HG03378 (cell line): ENCODE results near the gene FCHSD2.
"Not testable (repeated sequence)": the region's sequence is repeated elsewhere in the genome, so short reads cannot be mapped to it uniquely, and the experiment has no call there.

ENCODE experiments used
- ATAC-seq: cut with Tn5 transposase; IDR thresholded peaks from one replicate; pipeline ENCODE4 v1.9.1; 2021; ENCODE audit warnings: mild to moderate bottlenecking, moderate library complexity; ENCODE audit not compliant: unreplicated experiment

FCHSD2 gene

DNA sequence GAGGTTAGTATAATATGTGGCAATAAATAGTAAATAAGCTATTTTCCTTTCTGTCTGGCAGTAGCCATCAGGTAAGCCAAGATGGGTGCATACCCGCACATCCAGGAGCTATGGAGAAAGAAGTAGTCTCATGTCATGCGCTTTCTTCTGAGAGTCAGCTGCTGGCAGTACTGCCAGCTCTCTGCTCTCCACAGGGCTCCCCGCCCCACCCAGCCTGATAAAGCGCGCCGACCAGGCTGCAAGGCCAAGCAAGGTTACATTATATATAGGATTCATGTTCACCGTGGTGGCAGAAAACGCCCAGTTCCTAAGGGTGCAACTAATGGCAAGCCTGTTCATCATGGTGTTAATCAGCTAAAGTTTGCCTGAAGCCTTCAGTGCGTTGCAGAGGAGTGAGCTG lies 201.7 kb downstream of the FCHSD2 start:
- no peak for ATAC-seq

- no peak for ATAC-seq
Observed at GRCh38 chr11:72939031-72939430, 203.1 kb downstream of the FCHSD2 start.

- ATAC-seq, result no peak
Observed at GRCh38 chr11:72937439-72937838, 204.7 kb downstream of the FCHSD2 start.

DNA sequence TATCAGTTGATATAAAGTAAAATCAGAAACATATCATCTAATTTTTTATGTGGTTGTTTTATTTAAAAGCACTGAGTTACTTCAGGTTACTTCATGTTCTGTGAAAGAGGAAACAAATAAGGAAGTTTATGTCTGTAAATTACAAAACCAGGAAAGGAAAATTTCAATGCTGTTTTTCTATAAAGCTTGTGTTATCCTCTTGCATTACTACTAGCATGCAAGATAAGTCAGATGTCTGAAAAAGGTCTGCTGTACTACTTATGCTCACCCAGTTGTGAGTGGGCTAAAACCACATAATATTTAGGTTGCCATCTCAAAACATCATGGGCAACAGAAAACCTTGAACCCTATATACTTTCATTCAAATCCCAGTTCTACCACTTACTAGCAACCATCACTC lies 206.4 kb downstream of the FCHSD2 start:
- ATAC-seq, result no peak

GRCh38 chr11:72932132-72932570 lies 210.0 kb downstream of the FCHSD2 start:
- ATAC-seq, result no peak

- ATAC-seq, result no peak
Observed at GRCh38 chr11:72930008-72930407, 212.1 kb downstream of the FCHSD2 start.

- ATAC-seq, result no peak
Observed at GRCh38 chr11:72929256-72929655, 212.9 kb downstream of the FCHSD2 start.

DNA sequence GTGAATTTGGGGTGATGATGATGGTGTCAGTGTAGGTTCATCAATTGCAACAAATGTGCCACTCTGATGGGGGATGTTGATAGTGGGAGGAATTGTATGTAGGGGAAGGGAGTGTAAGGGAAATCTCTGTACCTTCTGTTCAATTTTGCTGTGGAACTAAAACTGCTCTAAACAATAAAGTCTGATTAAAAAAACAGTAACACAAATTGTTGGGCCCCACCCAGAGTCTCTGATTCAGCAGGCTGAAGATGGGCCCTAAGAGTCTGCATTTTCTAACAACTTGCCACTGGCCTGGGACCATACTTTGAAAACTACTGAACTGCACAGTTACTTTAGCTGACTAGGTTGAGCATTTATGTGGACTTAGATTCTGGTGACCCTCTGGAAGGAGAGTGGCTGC lies 214.7 kb downstream of the FCHSD2 start:
- no peak for ATAC-seq

- no peak for ATAC-seq
Observed at GRCh38 chr11:72926076-72926475, 216.0 kb downstream of the FCHSD2 start.

GRCh38 chr11:72925656-72926055 lies 216.5 kb downstream of the FCHSD2 start:
- ATAC-seq, result no peak

- ATAC-seq, result no peak
Observed at GRCh38 chr11:72924568-72925190, 217.4 kb downstream of the FCHSD2 start.

- no peak for ATAC-seq
Observed at GRCh38 chr11:72921028-72921716, 220.9 kb downstream of the FCHSD2 start.

DNA sequence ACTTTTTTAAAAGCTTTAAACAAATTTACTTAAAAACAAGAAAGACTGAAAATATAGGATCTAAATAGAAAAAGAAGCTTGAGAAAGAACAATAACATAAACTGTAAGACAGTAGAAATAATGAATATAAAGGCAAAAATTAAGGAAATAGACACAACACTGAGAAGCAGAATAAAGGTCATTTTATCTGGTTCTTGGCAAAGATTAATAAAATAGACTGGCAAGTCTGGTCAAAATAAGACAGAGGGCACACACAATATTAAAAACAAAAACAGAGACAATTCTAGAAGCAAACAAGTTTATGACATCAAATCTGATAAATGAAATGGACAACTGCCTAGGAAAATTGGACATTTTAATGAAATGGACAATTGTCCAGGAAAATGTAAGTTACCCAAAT lies 222.1 kb downstream of the FCHSD2 start:
- ATAC-seq, result no peak

DNA sequence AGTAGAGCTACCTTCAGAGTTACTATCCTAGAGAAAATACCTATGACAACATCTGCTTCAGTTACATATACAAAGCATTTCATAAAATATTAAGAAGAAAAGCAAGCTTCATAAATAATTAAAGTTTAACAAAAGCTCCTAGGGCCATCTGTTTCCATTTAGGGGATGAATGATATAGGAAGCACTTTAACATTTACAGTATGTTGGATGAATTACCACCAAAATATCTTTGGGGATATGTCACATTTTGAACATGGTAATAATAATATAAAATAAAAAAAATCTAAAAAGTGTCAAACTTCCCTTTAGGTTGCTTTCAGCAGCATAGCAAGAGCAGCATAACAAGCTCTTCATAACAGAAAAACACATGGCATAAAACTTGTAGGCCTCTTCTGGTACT lies 223.3 kb downstream of the FCHSD2 start:
- ATAC-seq, result no peak

DNA sequence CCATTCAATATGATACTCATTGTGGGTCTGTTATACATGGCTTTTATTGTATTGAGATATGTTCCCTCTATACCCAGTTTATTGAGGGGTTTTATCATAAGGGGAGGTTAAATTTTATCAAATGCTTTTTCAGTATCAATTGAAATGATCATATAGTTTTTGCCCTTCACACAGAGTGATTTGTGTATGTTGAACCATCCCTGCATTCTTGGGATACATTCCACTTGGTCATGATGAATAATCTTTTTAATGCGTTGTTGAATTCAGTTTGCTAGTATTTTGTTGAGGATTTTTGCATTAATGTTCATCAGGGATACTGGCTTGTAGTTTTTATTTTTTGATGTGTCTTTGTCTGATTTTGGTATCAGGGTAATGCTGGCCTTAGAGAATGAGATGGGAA lies 229.9 kb downstream of the FCHSD2 start:
- ATAC-seq, result no peak

DNA sequence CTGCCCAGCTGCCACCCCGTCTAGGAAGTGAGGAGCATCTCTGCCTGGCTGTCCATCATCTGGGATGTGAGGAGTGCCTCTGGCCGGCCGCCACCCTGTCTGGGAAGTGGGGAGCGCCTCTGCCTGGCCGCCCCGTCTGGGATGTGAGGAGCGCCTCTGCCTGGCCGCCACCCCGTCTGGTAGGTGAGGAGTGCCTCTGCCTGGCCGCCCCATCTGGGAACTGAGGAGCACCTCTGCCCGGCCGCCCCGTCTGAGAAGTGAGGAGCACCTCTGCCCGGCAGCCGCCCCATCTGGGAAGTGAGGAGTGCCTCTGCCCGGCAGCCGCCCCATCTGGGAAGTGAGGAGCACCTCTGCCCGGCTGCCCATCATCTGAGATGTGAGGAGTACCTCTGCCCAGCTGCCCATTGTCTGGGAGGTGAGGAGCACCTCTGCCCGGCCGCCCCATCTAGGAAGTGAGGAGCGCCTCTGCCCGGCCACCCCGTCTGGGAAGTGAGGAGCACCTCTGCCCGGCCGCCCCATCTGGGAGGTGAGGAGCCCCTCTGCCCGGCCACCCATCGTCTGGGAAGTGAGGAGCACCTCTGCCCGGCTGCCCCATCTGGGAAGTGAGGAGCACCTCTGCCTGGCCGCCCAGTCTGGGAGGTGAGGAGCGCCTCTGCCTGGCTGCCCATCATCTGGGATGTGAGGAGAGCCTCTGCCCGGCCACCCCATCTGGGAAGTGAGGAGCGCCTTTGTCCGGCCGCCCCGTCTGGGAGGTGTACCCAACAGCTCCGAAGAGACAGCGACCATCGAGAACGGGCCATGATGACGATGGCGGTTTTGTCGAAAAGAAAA lies 232.3 kb downstream of the FCHSD2 start:
- ATAC-seq, result not testable (repeated sequence)

GRCh38 chr11:72908032-72908676 lies 234.0 kb downstream of the FCHSD2 start:
- no peak for ATAC-seq

GRCh38 chr11:72904016-72904415 lies 238.1 kb downstream of the FCHSD2 start:
- ATAC-seq, result no peak

- ATAC-seq, result no peak
Observed at GRCh38 chr11:72901374-72901773, 240.7 kb downstream of the FCHSD2 start.

DNA sequence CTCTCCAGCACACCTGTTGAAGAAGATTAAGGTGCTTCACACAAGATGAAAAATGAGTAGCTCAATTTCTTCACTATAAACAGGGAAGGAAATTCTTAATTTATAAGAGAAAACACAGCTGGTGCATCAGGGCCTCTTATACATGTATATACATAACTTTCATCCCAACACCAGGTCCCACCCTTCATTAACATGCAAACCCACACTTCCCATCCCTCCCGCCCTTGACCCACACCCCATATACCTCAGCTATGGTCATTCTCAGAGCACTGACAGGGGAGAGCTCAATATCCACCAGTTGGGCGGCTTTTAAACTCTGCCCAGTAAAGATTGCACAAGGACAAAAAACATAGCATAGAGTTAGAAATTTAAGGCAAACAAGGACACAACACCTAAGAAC lies 242.1 kb downstream of the FCHSD2 start:
- no peak for ATAC-seq

- no peak for ATAC-seq
Observed at GRCh38 chr11:72899238-72899637, 242.9 kb downstream of the FCHSD2 start.
